Mesenchymal stem cell (in vitro differentiated cells and primary cell): Measurements from ENCODE around the gene CRIP3.

ENCODE experiments used
- DNase-seq: peaks from one replicate; pipeline ENCODE4 v3.0.0-alpha.2; 2013
- H2AFZ ChIP-seq: one replicate; pipeline ENCODE4 v1.6.1; 2013; ENCODE audit warnings: low read depth, mild to moderate bottlenecking, control low read depth, inconsistent platforms, low read length, moderate library complexity
- H2AK5ac ChIP-seq: 2 replicates; pipeline ENCODE4 v1.6.1; 2013; ENCODE audit warnings: low read length, moderate library complexity, mild to moderate bottlenecking, inconsistent platforms; ENCODE audit not compliant: severe bottlenecking
- H2BK120ac ChIP-seq: one replicate; pipeline ENCODE4 v1.6.1; 2013; ENCODE audit warnings: low read depth, mild to moderate bottlenecking, inconsistent platforms, low read length, moderate library complexity
- H2BK12ac ChIP-seq, 2 experiments: one replicate each; pipeline ENCODE4 v1.6.1; 2013; ENCODE audit warnings: inconsistent platforms in 2 of 2, low read length in 2 of 2, mild to moderate bottlenecking in 2 of 2, moderate library complexity in 2 of 2, control low read depth in 1 of 2
- H2BK15ac ChIP-seq: one replicate; pipeline ENCODE4 v1.6.1; 2013; ENCODE audit warnings: mild to moderate bottlenecking, low read depth, inconsistent platforms; ENCODE audit not compliant: poor library complexity, severe bottlenecking
- H2BK5ac ChIP-seq: 2 replicates; pipeline ENCODE4 v1.6.1; 2013; ENCODE audit warnings: low read depth, mild to moderate bottlenecking, low read length, control low read depth, inconsistent platforms; ENCODE audit not compliant: poor library complexity, severe bottlenecking
- H3K14ac ChIP-seq, 2 experiments: one replicate each; pipeline ENCODE4 v1.6.1; 2013; ENCODE audit warnings: inconsistent platforms in 2 of 2, low read length in 2 of 2, control low read depth in 1 of 2, mild to moderate bottlenecking in 1 of 2, moderate library complexity in 1 of 2
- H3K18ac ChIP-seq, 2 experiments: one replicate each; pipeline ENCODE4 v1.6.1; 2013; ENCODE audit warnings: inconsistent platforms in 2 of 2, low read length in 2 of 2, control low read depth in 1 of 2, low read depth in 1 of 2, mild to moderate bottlenecking in 1 of 2
- H3K23ac ChIP-seq, 2 experiments: one replicate each; pipeline ENCODE4 v1.6.1; 2013; ENCODE audit warnings: inconsistent platforms in 2 of 2, low read length in 2 of 2, mild to moderate bottlenecking in 2 of 2, moderate library complexity in 2 of 2, control low read depth in 1 of 2
- H3K27ac ChIP-seq: 2 replicates; pipeline ENCODE4 v1.5.1; 2013; ENCODE audit warnings: mild to moderate bottlenecking, moderate library complexity, low read length, control low read depth, inconsistent platforms; ENCODE audit not compliant: poor library complexity, severe bottlenecking
- H3K27me3 ChIP-seq, 2 experiments: 2 replicates each; pipeline versions ENCODE4 v1.6.1 to v1.7.0; 2013; ENCODE audit warnings: low read length in 2 of 2, mild to moderate bottlenecking in 2 of 2, moderate library complexity in 2 of 2, control low read depth in 1 of 2, inconsistent platforms in 1 of 2; ENCODE audit not compliant: control insufficient read depth in 1 of 2, insufficient read depth in 1 of 2
- H3K36me3 ChIP-seq, 2 experiments: 2 replicates each; pipeline versions ENCODE4 v1.6.1 to v1.7.0; 2013; ENCODE audit warnings: low read length in 2 of 2, control low read depth in 1 of 2, inconsistent platforms in 1 of 2, low read depth in 1 of 2, mild to moderate bottlenecking in 1 of 2; ENCODE audit not compliant: insufficient read depth in 2 of 2, control insufficient read depth in 1 of 2
- H3K4ac ChIP-seq, 2 experiments: one replicate each; pipeline ENCODE4 v1.6.1; 2013; ENCODE audit warnings: inconsistent platforms in 2 of 2, low read length in 2 of 2, mild to moderate bottlenecking in 2 of 2, moderate library complexity in 2 of 2, control low read depth in 1 of 2, low read depth in 1 of 2
- H3K4me1 ChIP-seq: 2 replicates; pipeline ENCODE4 v1.6.1; 2013; ENCODE audit warnings: low read depth, low read length, control low read depth; ENCODE audit not compliant: control insufficient read depth, insufficient read depth
- H3K4me2 ChIP-seq: 2 replicates; pipeline ENCODE4 v1.6.1; 2013; ENCODE audit warnings: low read length, mild to moderate bottlenecking, inconsistent platforms; ENCODE audit not compliant: poor library complexity, severe bottlenecking
- H3K4me3 ChIP-seq, 2 experiments: 2 replicates each; pipeline versions ENCODE4 v1.5.1 to v1.7.0; 2013; ENCODE audit warnings: low read length in 2 of 2, mild to moderate bottlenecking in 2 of 2, control low read depth in 1 of 2, low read depth in 1 of 2; ENCODE audit not compliant: insufficient read depth in 1 of 2
- H3K79me1 ChIP-seq: replicated peaks from 2 replicates; pipeline ENCODE4 v1.6.1; 2013; ENCODE audit warnings: mild to moderate bottlenecking, control low read depth, low read length, inconsistent platforms; ENCODE audit not compliant: poor library complexity, severe bottlenecking
- H3K9ac ChIP-seq: 2 replicates; pipeline ENCODE4 v1.7.0; 2013; ENCODE audit warnings: mild to moderate bottlenecking, low read length, moderate library complexity
- H3K9me3 ChIP-seq: 2 replicates; pipeline ENCODE4 v1.7.0; 2013; ENCODE audit warnings: mild to moderate bottlenecking, low read length; ENCODE audit not compliant: control insufficient read depth
- H4K8ac ChIP-seq: one replicate; pipeline ENCODE4 v1.6.1; 2013; ENCODE audit warnings: inconsistent platforms, mild to moderate bottlenecking, low read length, moderate library complexity
- H4K91ac ChIP-seq: one replicate; pipeline ENCODE4 v1.6.1; 2013; ENCODE audit warnings: mild to moderate bottlenecking, low read length, inconsistent platforms
- WGBS: methylation state at CpG from one replicate; pipeline ENCODE4 v1.1.7; 2013; ENCODE audit warnings: mixed read lengths; 5-methylcytosine and 5-hydroxymethylcytosine counted together

CRIP3 gene

GRCh38 chr6:43278524-43279078 is 30.0 kb downstream of the CRIP3 start:
- H3K4ac ChIP-seq: no peak overlapping the region

GRCh38 chr6:43277643-43278523 is 30.7 kb downstream of the CRIP3 start:
- Histone ChIP-seq H3K9me3 (no peaks in the 10 kb centered on the region), H3K4me1 (peaks cover 13% of the 10 kb centered on the region), H2AK5ac (no peak overlapping the region), H3K36me3 (no peaks in the 10 kb centered on the region), H3K27ac (no peak overlapping the region), H4K91ac (no peak overlapping the region), H3K4me2 (no peak overlapping the region), H3K4me3 (no peak overlapping the region), H3K23ac (no peak overlapping the region), H2AFZ (no peak overlapping the region), H2BK5ac (no peak overlapping the region), H3K14ac (peak overlapping the region in 1 of 2 experiments; percentile 28), H2BK15ac (no peak overlapping the region), H2BK120ac (no peak overlapping the region), H3K18ac (no peak overlapping the region), H3K9ac (no peak overlapping the region), H3K27me3 (peaks cover 75 to 85% of the 10 kb centered on the region in 2 experiments), H2BK12ac (no peak overlapping the region), H3K4ac (no peak overlapping the region), H4K8ac (no peak overlapping the region), H3K79me1 (no peaks in the 10 kb centered on the region)
- no peak for DNase-seq
- WGBS: 92% methylated on average over 8 of the region's 13 CpGs

More at GRCh38 chr6:43278524-43279078, 30.0 kb downstream of the CRIP3 start:
- H2BK15ac ChIP-seq: no peak overlapping the region
- H3K9me3 ChIP-seq: no peaks in the 10 kb centered on the region
- H4K8ac ChIP-seq: no peak overlapping the region
- no peak overlapping the region for H2BK12ac ChIP-seq
- H3K27me3 ChIP-seq: peaks cover 74 to 83% of the 10 kb centered on the region in 2 experiments
- DNase-seq: no peak
- H3K4me3 ChIP-seq: no peak overlapping the region
- H4K91ac ChIP-seq: no peak overlapping the region
- H3K4me1 ChIP-seq: peaks cover 13% of the 10 kb centered on the region
- H2AFZ ChIP-seq: no peak overlapping the region
- H3K23ac ChIP-seq: no peak overlapping the region
- WGBS: 47% methylated on average over 4 of the region's 4 CpGs
- no peaks in the 10 kb centered on the region for H3K79me1 ChIP-seq
- H2BK120ac ChIP-seq: no peak overlapping the region
- no peaks in the 10 kb centered on the region for H3K36me3 ChIP-seq
- no peak overlapping the region for H3K14ac ChIP-seq
- H3K27ac ChIP-seq: no peak overlapping the region
- H2BK5ac ChIP-seq: no peak overlapping the region
- no peak overlapping the region for H2AK5ac ChIP-seq
- no peak overlapping the region for H3K18ac ChIP-seq
- no peak overlapping the region for H3K4me2 ChIP-seq
- no peak overlapping the region for H3K9ac ChIP-seq

GRCh38 chr6:43277306-43277642 is 31.4 kb downstream of the CRIP3 start:
- Histone ChIP-seq H3K9ac (no peak overlapping the region), H3K9me3 (no peaks in the 10 kb centered on the region), H3K27me3 (peaks cover 75 to 84% of the 10 kb centered on the region in 2 experiments), H2BK12ac (no peak overlapping the region), H3K14ac (no peak overlapping the region), H3K4ac (no peak overlapping the region), H2BK120ac (no peak overlapping the region), H3K27ac (no peak overlapping the region), H2AFZ (no peak overlapping the region), H3K79me1 (no peaks in the 10 kb centered on the region), H3K4me2 (no peak overlapping the region), H4K8ac (no peak overlapping the region), H4K91ac (no peak overlapping the region), H3K4me1 (peaks cover 13% of the 10 kb centered on the region), H3K4me3 (no peak overlapping the region), H2BK15ac (no peak overlapping the region), H2AK5ac (no peak overlapping the region), H3K36me3 (no peaks in the 10 kb centered on the region), H3K18ac (no peak overlapping the region), H3K23ac (no peak overlapping the region), H2BK5ac (no peak overlapping the region)
- DNase-seq: no peak
- WGBS: 92% methylated on average over 5 of the region's 6 CpGs

GRCh38 chr6:43276577-43277305 is 31.9 kb downstream of the CRIP3 start:
- H2AFZ ChIP-seq: no peak overlapping the region
- no peak overlapping the region for H4K91ac ChIP-seq
- no peak overlapping the region for H3K4me2 ChIP-seq
- no peak overlapping the region for H3K4ac ChIP-seq
- no peak overlapping the region for H3K14ac ChIP-seq
- H2BK15ac ChIP-seq: no peak overlapping the region
- no peaks in the 10 kb centered on the region for H3K9me3 ChIP-seq
- WGBS: 86% methylated on average over 5 of the region's 11 CpGs
- no peak overlapping the region for H3K9ac ChIP-seq
- H3K27me3 ChIP-seq: peaks cover 75 to 84% of the 10 kb centered on the region in 2 experiments
- H2BK120ac ChIP-seq: no peak overlapping the region
- no peak overlapping the region for H2BK12ac ChIP-seq
- DNase-seq: no peak
- H3K18ac ChIP-seq: no peak overlapping the region
- H3K36me3 ChIP-seq: no peaks in the 10 kb centered on the region
- H3K4me1 ChIP-seq: peaks cover 13% of the 10 kb centered on the region
- H3K4me3 ChIP-seq: no peak overlapping the region
- no peak overlapping the region for H3K27ac ChIP-seq
- no peak overlapping the region for H3K23ac ChIP-seq
- H2AK5ac ChIP-seq: no peak overlapping the region
- H2BK5ac ChIP-seq: no peak overlapping the region
- no peaks in the 10 kb centered on the region for H3K79me1 ChIP-seq
- no peak overlapping the region for H4K8ac ChIP-seq
